ENCODE measurements around the gene MRPL20.

MRPL20 gene

DNA sequence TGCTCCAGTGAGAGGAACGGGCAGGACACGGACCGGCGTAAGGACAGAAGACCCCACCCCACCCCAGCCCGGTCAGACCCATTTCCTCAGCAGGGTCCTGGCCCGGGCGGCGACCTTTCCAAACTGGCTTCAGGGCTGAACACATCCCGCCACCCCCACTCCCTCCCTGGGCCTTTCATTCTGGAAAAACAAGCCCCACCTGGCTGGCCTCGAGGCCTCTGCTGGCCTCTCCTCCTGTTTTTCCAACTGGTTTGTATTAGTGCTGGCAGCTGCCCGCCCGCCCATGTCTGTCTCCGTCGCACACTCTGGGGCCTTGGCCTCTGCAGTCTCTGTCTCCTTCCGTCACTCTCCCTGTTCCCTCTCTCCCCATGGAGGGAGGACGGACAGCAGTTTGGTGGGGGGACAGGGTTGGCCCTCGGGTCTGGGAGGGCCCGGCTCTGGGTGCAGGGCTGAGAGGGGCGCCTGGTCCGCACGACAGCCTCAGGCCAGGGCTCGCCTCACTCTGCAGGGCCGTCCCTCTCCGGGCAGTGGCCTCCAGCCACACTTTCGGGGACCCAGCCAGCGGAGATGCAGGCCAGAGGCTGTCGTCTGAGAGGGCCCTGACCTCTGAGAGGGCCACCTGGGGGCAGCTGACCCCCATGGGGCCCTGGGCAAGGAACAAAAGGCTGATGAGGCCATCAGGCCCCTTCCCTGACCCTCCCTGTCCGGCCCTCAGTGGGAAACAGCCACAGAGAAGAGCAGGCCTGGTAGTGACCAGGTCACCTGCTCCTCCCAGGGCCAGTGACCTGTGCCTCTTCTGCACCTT lies 47.2 kb downstream of the MRPL20 start:
- no peak for DNase-seq

DNA sequence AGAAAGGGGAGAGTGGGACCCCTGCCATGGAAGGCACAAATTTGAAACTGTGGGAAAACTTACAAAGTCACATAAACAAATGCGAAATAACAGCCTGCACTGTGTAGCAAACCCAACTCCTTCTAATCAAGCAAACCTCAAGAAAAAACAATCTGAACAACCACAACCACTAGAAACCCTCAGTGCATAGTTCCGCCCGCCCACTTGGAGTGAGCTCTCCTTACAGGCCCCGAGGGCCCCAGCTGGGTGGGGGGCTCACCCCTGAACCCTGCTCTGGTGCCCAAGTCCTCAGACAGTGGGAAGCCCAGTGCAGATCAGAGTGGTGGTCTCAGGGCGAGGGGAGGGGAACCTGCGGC lies 47.8 kb downstream of the MRPL20 start:
- DNase-seq, result no peak

DNA sequence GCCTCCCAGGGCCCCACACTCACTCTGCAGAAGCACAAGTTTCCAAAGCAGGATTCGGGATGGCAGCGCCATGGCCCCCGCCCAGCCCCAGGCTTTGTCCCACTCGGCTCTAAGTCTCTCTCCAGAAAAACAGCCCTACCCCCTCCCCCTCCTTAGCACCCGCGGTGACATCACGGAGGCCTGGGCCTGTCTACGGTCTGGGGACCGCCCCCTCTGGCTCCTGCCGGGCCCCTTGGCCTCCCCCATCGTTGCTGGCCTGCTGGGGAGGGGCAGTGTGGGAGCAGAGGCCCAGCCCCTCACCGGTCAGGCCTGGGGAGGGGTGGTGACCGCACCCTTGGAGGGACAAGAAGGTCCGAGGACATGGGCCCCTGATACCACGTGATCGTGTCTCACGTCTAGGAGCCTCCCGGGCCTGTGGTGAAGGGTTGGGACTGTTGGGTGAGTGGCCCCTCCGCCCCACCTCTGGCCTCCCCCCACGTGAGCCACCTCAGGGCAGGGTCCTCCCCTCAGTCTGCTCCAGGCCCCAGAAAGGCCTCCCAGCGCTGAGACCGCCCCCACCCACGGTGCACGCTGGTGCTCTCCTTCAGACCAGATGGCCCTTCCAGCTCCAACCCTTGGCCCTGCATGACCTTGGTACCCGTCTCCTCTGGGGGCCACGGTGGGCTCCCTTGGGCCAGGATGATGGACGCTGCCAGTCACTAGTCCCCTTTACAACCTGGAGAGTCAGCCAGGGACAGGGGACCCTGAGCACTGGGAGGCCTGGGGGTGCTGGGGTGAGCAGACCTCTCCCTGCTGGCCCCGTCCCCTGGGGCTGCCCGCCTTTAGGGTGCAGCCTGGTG lies 48.4 kb downstream of the MRPL20 start, which contains the start of gene MXRA8:
MXRA8 (minus strand) TSS at position 123 of the 839 bp plus-strand sequence; CDS start at position 72, 51 bp downstream.
- DNase-seq, result no peak

DNA sequence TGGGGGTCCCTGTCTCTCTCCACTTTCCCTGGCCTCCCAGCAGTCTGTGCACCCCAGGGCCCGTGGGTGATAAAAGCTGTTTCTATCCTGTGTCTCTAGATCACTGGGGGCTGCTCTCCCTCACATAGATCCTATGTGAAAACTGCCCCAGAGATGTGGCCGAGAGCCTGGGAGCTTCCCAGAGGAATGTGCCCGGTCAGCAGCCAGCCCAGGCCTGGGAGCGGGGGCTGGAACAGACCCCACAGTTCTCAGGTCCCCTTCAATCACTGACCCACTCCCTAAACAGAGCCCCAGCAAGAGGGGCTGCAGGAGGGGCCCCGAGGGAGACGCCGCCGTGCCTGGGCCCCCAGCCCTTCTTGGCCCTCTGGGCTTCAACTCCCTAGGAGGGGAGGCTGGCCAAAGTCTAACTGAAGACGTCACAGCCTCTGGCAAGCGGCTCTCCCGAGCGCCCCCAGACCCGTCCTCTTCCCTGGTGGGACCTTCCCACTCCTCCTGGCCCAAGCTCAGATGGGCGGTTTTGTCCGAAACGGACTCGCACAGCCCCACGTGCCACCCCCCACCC lies 49.1 kb downstream of the MRPL20 start:
- no peak for DNase-seq

DNA sequence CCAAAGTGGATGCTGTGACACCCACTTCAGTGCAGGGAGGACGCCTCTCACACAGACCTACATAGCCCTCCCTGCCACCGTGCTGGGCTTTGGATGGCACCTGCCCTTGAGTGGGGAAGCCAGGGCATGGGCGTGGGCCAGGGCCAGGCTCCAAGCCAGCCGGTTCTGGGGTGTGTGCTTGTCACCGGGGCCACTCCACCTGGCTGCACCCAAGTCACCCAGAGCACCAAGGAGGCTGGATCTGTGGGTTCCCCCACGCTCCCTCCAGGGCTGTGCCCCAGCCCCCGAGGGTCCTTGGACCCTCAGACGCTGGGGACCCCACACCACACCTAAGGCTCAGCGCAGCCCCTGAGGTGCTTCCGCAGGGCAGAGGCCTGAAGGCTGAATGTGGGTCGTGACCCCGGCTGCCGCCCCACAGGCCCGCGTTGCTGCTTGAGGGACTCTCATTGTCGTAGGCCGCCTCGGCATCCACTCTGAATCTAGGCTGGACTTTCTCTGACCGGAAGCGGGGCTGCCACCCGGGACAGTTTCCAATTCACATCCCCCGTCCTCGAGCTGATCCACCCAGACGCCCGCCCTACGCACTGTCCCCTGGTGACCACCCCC lies 50.2 kb downstream of the MRPL20 start:
- DNase-seq, result no peak

DNA sequence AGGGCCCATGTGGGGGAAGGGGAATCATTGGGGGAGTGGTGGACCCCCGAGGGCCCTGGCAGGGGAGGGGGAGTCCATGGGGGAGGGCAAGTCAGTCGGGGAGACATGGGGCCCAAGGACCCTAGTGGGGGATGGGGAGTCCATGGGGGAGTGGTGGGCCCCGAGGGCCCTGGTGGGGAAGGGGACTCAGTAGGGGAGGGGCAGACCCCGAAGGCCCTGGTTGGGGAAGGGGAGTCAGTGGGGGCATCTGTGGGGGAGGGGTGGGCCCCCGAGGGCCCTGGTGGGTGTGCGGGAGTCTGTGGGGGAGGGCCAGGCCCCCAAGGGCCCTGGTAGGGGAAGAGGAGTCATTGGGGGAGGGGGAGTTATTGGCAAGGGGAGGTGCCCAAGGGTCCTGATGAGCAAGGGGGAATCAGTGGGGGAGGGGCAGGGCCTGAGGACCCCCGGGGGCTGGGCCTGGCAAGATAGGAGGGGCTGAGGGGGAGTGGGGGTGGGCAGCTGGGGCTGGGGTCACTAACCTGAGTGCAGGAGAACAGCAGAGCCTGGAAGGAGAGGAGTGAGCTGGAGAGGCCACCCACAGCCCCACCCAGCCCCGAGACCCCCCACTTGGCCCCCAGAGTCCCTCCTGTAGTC lies 50.8 kb downstream of the MRPL20 start:
- DNase-seq, result no peak

DNA sequence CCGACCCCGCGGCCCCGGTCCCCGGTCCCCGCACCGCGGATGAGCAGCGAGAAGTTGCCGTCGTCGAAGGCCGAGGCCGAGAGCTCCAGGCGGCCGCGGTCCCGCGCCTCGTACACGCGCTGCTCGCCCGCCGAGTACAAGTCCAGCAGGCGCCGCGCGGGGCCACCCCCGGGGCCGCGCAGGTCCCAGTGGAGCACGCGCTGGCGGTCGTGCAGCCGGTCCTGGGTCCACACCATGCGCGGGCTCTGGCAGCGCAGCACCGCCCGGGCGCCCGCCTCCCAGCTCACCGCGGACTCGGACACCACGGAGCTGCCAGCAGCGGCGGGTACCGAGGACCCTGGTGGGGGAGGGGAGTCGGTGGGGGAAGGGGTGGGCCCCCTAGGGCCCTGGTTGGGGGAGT lies 51.7 kb downstream of the MRPL20 start:
- peak; percentile 40 for DNase-seq

DNA sequence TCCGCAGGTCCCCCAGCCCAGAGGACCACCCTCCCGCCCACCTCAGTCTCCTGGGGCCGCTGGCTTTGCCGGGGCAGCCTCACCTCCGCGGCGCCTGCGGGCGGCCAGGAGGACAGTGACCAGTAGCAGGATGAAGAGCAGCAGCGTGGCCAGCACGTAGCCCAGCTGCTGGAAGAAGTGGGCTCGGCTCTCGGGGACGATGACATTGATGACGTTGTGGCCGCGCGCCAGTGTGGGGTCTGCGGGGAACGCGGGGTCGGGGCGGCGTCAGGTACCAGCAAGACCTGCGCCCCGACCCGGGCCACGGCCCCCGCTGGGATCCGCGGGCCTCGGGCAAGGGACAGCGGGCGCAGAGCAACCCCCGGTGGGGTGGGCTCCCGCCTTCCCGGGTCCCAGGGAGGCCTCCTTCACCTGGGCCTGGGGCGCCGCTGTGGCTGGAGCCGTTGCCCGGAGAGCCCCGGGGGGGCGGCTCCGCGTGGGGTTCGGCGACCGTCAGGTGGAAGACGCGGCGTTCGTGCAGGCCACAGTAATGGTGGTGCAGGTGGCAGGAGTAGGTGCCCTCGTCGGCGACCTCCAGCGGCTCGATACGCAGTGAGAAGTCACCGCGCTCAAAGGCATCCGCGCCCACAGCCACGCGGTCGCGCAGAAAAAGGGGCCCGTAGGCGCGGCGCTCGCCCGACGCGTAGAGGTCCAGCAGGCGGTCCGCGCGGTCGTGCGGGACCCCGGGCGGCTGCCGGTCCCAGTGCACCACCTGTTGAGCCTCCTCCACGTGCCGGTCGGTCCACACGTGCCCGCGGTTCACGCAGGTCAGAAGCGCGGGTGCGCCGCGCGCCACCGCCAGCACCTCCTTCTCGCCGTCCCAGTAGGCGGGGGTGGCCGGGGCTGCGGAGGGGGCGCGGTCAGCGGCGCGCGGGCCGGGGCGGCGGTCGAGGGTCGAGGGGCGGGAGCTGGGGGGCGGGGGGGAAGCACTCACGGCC lies 52.5 kb downstream of the MRPL20 start:
- DNase-seq, result no peak

DNA sequence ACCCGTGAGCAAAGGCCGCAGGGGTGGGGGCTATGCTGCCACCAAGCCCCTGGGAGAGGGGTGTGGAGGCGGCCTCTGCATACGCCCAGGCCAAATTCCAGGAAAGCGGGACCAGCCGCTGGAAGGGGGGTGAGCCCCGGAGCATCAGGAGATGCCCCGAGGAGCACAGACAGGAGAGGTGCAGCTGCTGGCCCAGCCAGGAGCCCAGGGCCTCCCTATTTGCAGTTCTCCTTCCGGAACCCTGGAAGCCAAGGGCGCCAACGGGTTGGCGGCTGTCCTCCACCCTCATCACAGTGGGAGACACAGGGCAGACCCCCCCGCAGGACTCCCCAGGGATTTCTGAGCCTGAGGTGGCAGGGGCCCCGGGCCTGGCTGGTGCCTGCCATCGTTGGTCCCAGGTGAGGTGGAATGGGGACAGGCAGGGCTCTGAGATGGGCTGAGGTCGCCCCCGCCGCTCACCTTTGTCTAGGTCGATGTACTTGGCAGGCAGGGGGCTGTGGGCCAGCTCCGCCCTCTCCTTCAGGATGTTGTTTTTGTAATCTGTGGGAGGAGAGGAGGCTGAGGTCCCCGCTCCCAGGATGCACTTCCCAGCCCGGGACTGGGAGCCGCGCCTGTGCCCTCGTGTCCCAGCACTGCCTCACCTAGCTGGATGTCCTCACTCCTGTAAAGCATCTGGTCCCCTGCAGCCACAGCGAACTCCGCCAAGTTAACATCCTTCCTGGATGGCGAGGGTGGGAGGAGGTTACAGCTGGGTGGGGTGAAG lies 53.5 kb downstream of the MRPL20 start:
- peak; percentile 47 for DNase-seq

DNA sequence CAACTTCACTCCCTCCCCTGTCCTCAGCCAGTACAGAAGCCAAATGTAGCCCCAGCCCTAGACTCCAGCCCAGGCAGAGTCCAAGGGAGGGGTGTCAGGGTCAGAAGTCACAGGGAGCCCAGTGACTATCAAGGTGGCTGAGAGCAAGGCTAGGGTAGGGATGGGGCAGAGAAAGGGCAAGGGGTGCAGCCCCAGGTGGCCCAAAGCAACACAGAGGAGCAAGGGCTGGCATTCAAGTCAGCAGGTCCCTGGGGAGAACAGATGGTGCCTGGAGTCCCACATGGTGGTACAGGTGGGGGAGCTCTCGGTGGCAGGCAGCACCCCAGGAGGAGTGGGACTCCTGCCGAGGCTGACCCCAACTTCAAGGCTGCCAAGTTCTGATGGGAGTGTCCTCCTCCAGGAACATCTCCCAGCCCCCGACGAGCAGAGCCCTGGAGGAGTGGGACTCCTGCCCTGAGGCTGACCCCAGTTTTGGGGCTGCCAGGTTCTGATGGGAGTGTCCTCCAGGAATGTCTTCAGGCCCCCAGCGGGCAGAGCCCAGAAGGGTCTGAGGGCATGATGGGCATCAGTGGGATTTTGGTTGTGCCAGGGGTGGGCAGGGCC lies 54.2 kb downstream of the MRPL20 start:
- peak; percentile 19 for DNase-seq

Data from NCI-H345 (cell line).